GM23338 (cell line): ENCODE results near the gene CYCS. TPM values are rescaled to one million over a fixed set of nuclear protein-coding genes. Genes with fewer than 3 reads are reported as not detected.

Experiments
- ATAC-seq: fragments of 200-7000 bp; cut with Tn5 transposase; 3 replicates; pipeline ENCODE4 v1.9.1; 2020
- DNase-seq: peaks from one replicate; pipeline ENCODE4 v3.0.0-alpha.2; 2015; ENCODE audit warnings: low spot score
- H2AFZ ChIP-seq: fragments of 200-600 bp; sonication (generic); 2 replicates; pipeline ENCODE4 v1.8.0; 2016; ENCODE audit warnings: antibody characterized with exemption, mild to moderate bottlenecking, moderate library complexity
- H3F3A ChIP-seq: fragments of 200-600 bp; sonication (generic); replicated peaks from 2 replicates; pipeline ENCODE4 v1.8.0; 2017; ENCODE audit warnings: antibody characterized with exemption, mixed run types, low read depth
- H3K27ac ChIP-seq: fragments of 200-600 bp; sonication (generic); 2 replicates; pipeline ENCODE4 v1.6.1; 2016; ENCODE audit warnings: low read depth
- H3K27me3 ChIP-seq: fragments of 200-600 bp; sonication (generic); 2 replicates; pipeline ENCODE4 v1.8.0; 2016; ENCODE audit warnings: mild to moderate bottlenecking, mixed run types, moderate library complexity; ENCODE audit not compliant: insufficient read depth
- H3K36me3 ChIP-seq: fragments of 200-600 bp; sonication (generic); 2 replicates; pipeline ENCODE4 v1.8.0; 2016; ENCODE audit warnings: mild to moderate bottlenecking; ENCODE audit not compliant: insufficient read depth
- H3K4me1 ChIP-seq: fragments of 200-600 bp; sonication (generic); 2 replicates; pipeline ENCODE4 v1.8.0; 2016; ENCODE audit warnings: mild to moderate bottlenecking, moderate library complexity; ENCODE audit not compliant: insufficient read depth
- H3K4me2 ChIP-seq: fragments of 200-600 bp; sonication (generic); 2 replicates; pipeline ENCODE4 v1.7.1; 2017; ENCODE audit warnings: mixed run types
- H3K4me3 ChIP-seq: fragments of 200-600 bp; sonication (generic); 2 replicates; pipeline ENCODE4 v1.6.1; 2016; ENCODE audit warnings: mixed run types
- H3K79me2 ChIP-seq: fragments of 200-600 bp; sonication (generic); replicated peaks from 2 replicates; pipeline ENCODE4 v1.8.0; 2017; ENCODE audit warnings: mild to moderate bottlenecking; ENCODE audit not compliant: insufficient read depth
- H3K9me2 ChIP-seq: fragments of 200-600 bp; sonication (generic); 2 replicates; pipeline ENCODE4 v1.8.0; 2017; ENCODE audit not compliant: insufficient read depth
- H4K20me1 ChIP-seq: fragments of 200-600 bp; sonication (generic); replicated peaks from 2 replicates; pipeline ENCODE4 v1.8.0; 2017; ENCODE audit warnings: mild to moderate bottlenecking; ENCODE audit not compliant: insufficient read depth
- H3K27ac Mint-ChIP-seq: 2 replicates; pipeline ENCODE4 v1.8.0; 2020; ENCODE audit warnings: inconsistent platforms, mild to moderate bottlenecking, moderate library complexity, mixed read lengths
- H3K27me3 Mint-ChIP-seq: 3 replicates; pipeline ENCODE4 v1.8.0; 2022; ENCODE audit warnings: low read depth, mild to moderate bottlenecking, moderate library complexity, mixed read lengths, inconsistent platforms; ENCODE audit not compliant: insufficient read depth, poor library complexity
- H3K36me3 Mint-ChIP-seq: 3 replicates; pipeline ENCODE4 v1.8.0; 2021; ENCODE audit warnings: low read depth, mild to moderate bottlenecking, inconsistent platforms, moderate library complexity, mixed read lengths
- H3K4me1 Mint-ChIP-seq: 3 replicates; pipeline ENCODE4 v1.8.0; 2020; ENCODE audit warnings: mild to moderate bottlenecking, inconsistent platforms, mixed read lengths
- H3K4me3 Mint-ChIP-seq: 3 replicates; pipeline ENCODE4 v1.8.0; 2021; ENCODE audit warnings: moderate library complexity, mild to moderate bottlenecking, inconsistent platforms, mixed read lengths
- H3K9me3 Mint-ChIP-seq: 3 replicates; pipeline ENCODE4 v1.8.0; 2020; ENCODE audit warnings: moderate library complexity, mild to moderate bottlenecking, inconsistent platforms, mixed read lengths
- EZH2phosphoT487 ChIP-seq: fragments of 200-600 bp; sonication (generic); IDR thresholded peaks from one replicate; pipeline ENCODE4 v1.8.1; 2018; ENCODE audit warnings: antibody characterized with exemption; ENCODE audit not compliant: unreplicated experiment
- NANOG ChIP-seq: IDR thresholded peaks from 2 replicates; pipeline ENCODE4 v1.6.1; 2016; ENCODE audit warnings: antibody characterized with exemption, borderline replicate concordance
- POLR2AphosphoS5 ChIP-seq: IDR thresholded peaks from 2 replicates; pipeline ENCODE4 v1.6.1; 2016; ENCODE audit warnings: antibody characterized with exemption, low read depth
- STAT1 ChIP-seq: IDR thresholded peaks from one replicate; pipeline ENCODE4 v1.6.1; 2016; ENCODE audit warnings: antibody characterized with exemption; ENCODE audit not compliant: unreplicated experiment
- polyA plus RNA-seq: library from polyadenylated mRNA; unstranded; fragments of >200 nt; fragmentation: Nextera tagmentation; extraction: Ambion mirVana; gene quantifications from 2 replicates; pipeline ENCODE4 v1.2.1, GENCODE V29; 2016
- total RNA-seq: library from RNA; depleted of rRNA; stranded (reverse); fragments of >200 nt; shearing (Covaris generic); gene quantifications from 2 replicates; pipeline ENCODE4 v1.2.3, GENCODE V29; 2014
- TF ChIP-seq, protein P1 (sequence below): fragments of 250-450 bp; sonication (Bioruptor Pico); IDR thresholded peaks from 2 replicates; pipeline ENCODE4 v1.5.0; 2020; ENCODE audit warnings: mild to moderate bottlenecking, moderate library complexity
- TF ChIP-seq, protein P2 (sequence below), 2 experiments: fragments of 200-600 bp in 1 of 2; sonication (generic) in 1 of 2; conservative IDR thresholded peaks; 2 replicates each; pipeline versions ENCODE4 v1.5.1 to v1.6.1; 2016 to 2017; ENCODE audit warnings: antibody characterized with exemption in 2 of 2, low read depth in 2 of 2, mild to moderate bottlenecking in 2 of 2, moderate library complexity in 1 of 2
- TF ChIP-seq, protein P3 (sequence below): IDR thresholded peaks from 2 replicates; pipeline ENCODE4 v1.6.1; 2016; ENCODE audit warnings: antibody characterized with exemption
- TF ChIP-seq, protein P4 (sequence below): IDR thresholded peaks from one replicate; pipeline ENCODE4 v1.6.1; 2018; ENCODE audit warnings: antibody characterized with exemption; ENCODE audit not compliant: unreplicated experiment

The CYCS gene
- total and polyA plus RNA-seq, 2 experiments from 2014 or later, result 131 to 468 TPM

DNA sequence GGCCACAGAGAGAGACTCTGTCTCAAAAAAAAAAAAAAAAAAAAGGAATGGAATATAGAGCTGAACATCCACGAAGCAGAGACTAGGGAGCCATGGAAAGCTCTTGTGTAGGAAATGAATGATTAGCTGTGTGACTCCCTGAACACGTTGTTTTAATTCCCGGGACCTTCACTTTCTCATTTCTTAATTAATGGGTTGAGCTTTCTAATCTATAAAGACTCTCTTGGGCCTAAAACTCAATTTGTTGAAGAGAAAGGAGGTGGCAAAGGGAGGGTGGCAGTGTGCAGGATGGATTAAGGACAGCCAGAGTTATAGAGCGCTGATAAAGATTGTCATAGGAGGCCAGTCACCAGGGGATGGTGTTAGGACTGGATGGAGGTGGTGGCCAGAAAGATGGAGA, 48.0 kb downstream of the CYCS start (continued):
- TF ChIP-seq, protein P1, sequence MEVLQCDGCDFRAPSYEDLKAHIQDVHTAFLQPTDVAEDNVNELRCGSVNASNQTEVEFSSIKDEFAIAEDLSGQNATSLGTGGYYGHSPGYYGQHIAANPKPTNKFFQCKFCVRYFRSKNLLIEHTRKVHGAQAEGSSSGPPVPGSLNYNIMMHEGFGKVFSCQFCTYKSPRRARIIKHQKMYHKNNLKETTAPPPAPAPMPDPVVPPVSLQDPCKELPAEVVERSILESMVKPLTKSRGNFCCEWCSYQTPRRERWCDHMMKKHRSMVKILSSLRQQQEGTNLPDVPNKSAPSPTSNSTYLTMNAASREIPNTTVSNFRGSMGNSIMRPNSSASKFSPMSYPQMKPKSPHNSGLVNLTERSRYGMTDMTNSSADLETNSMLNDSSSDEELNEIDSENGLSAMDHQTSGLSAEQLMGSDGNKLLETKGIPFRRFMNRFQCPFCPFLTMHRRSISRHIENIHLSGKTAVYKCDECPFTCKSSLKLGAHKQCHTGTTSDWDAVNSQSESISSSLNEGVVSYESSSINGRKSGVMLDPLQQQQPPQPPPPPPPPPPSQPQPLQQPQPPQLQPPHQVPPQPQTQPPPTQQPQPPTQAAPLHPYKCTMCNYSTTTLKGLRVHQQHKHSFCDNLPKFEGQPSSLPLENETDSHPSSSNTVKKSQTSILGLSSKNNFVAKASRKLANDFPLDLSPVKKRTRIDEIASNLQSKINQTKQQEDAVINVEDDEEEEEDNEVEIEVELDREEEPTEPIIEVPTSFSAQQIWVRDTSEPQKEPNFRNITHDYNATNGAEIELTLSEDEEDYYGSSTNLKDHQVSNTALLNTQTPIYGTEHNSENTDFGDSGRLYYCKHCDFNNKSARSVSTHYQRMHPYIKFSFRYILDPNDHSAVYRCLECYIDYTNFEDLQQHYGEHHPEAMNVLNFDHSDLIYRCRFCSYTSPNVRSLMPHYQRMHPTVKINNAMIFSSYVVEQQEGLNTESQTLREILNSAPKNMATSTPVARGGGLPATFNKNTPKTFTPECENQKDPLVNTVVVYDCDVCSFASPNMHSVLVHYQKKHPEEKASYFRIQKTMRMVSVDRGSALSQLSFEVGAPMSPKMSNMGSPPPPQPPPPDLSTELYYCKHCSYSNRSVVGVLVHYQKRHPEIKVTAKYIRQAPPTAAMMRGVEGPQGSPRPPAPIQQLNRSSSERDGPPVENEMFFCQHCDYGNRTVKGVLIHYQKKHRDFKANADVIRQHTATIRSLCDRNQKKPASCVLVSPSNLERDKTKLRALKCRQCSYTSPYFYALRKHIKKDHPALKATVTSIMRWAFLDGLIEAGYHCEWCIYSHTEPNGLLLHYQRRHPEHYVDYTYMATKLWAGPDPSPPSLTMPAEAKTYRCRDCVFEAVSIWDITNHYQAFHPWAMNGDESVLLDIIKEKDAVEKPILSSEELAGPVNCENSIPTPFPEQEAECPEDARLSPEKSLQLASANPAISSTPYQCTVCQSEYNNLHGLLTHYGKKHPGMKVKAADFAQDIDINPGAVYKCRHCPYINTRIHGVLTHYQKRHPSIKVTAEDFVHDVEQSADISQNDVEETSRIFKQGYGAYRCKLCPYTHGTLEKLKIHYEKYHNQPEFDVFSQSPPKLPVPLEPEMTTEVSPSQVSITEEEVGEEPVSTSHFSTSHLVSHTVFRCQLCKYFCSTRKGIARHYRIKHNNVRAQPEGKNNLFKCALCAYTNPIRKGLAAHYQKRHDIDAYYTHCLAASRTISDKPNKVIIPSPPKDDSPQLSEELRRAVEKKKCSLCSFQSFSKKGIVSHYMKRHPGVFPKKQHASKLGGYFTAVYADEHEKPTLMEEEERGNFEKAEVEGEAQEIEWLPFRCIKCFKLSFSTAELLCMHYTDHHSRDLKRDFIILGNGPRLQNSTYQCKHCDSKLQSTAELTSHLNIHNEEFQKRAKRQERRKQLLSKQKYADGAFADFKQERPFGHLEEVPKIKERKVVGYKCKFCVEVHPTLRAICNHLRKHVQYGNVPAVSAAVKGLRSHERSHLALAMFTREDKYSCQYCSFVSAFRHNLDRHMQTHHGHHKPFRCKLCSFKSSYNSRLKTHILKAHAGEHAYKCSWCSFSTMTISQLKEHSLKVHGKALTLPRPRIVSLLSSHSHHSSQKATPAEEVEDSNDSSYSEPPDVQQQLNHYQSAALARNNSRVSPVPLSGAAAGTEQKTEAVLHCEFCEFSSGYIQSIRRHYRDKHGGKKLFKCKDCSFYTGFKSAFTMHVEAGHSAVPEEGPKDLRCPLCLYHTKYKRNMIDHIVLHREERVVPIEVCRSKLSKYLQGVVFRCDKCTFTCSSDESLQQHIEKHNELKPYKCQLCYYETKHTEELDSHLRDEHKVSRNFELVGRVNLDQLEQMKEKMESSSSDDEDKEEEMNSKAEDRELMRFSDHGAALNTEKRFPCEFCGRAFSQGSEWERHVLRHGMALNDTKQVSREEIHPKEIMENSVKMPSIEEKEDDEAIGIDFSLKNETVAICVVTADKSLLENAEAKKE (CRISPR knock-in tag), result no peak
- no peak for TF ChIP-seq NANOG
- no peak for TF ChIP-seq POLR2AphosphoS5
- TF ChIP-seq, protein P2, sequence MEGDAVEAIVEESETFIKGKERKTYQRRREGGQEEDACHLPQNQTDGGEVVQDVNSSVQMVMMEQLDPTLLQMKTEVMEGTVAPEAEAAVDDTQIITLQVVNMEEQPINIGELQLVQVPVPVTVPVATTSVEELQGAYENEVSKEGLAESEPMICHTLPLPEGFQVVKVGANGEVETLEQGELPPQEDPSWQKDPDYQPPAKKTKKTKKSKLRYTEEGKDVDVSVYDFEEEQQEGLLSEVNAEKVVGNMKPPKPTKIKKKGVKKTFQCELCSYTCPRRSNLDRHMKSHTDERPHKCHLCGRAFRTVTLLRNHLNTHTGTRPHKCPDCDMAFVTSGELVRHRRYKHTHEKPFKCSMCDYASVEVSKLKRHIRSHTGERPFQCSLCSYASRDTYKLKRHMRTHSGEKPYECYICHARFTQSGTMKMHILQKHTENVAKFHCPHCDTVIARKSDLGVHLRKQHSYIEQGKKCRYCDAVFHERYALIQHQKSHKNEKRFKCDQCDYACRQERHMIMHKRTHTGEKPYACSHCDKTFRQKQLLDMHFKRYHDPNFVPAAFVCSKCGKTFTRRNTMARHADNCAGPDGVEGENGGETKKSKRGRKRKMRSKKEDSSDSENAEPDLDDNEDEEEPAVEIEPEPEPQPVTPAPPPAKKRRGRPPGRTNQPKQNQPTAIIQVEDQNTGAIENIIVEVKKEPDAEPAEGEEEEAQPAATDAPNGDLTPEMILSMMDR (conservative IDR thresholded peaks at IDR 0.05; ENCODE audit: low read depth in 2 of 2), result no peak
- TF ChIP-seq, protein P3, sequence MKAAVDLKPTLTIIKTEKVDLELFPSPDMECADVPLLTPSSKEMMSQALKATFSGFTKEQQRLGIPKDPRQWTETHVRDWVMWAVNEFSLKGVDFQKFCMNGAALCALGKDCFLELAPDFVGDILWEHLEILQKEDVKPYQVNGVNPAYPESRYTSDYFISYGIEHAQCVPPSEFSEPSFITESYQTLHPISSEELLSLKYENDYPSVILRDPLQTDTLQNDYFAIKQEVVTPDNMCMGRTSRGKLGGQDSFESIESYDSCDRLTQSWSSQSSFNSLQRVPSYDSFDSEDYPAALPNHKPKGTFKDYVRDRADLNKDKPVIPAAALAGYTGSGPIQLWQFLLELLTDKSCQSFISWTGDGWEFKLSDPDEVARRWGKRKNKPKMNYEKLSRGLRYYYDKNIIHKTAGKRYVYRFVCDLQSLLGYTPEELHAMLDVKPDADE, result no peak
- no peak for TF ChIP-seq EZH2phosphoT487

DNA sequence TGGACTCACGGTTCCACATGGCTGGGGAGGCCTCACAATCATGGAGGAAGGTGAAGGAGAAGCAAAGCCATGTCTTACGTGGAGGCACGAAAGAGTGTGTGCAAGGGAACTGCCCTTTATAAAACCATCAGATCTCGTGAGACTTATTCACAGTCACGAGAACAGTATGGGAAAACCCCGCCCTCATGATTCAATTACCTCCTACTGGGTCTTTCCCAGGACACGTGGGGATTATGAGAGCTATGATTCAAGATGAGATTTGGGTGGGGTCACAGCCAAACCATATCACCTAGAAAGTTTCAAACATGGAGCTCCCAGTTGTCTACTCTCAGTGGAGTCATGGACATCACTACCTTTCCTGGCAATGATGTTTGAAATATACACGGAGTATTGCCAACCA, 49.6 kb downstream of the CYCS start:
- Histone ChIP-seq H3K27me3 (no peaks in the 10 kb centered on the region), H3K79me2 (no peaks in the 10 kb centered on the region), H3K9me2 (no peaks in the 10 kb centered on the region), H3K36me3 (no peaks in the 10 kb centered on the region), H4K20me1 (no peaks in the 10 kb centered on the region), H3K27ac (no peak overlapping the region), H3K4me3 (no peak overlapping the region), H3K4me1 (no peaks in the 10 kb centered on the region), H3F3A (no peaks in the 10 kb centered on the region), H2AFZ (no peak overlapping the region), H3K4me2 (no peak overlapping the region)
- peaks cover 12% of the 10 kb centered on the region for H3K27me3 Mint-ChIP-seq
- H3K9me3 Mint-ChIP-seq, result no peaks in the 10 kb centered on the region
- H3K36me3 Mint-ChIP-seq, result no peaks in the 10 kb centered on the region
- ATAC-seq (no peak), DNase-seq (no peak)
- H3K27ac Mint-ChIP-seq, result no peak overlapping the region
- H3K4me1 Mint-ChIP-seq, result no peaks in the 10 kb centered on the region; the same call in 2 of the 3 replicates
- H3K4me3 Mint-ChIP-seq, result no peak overlapping the region
- TF ChIP-seq, protein P4, sequence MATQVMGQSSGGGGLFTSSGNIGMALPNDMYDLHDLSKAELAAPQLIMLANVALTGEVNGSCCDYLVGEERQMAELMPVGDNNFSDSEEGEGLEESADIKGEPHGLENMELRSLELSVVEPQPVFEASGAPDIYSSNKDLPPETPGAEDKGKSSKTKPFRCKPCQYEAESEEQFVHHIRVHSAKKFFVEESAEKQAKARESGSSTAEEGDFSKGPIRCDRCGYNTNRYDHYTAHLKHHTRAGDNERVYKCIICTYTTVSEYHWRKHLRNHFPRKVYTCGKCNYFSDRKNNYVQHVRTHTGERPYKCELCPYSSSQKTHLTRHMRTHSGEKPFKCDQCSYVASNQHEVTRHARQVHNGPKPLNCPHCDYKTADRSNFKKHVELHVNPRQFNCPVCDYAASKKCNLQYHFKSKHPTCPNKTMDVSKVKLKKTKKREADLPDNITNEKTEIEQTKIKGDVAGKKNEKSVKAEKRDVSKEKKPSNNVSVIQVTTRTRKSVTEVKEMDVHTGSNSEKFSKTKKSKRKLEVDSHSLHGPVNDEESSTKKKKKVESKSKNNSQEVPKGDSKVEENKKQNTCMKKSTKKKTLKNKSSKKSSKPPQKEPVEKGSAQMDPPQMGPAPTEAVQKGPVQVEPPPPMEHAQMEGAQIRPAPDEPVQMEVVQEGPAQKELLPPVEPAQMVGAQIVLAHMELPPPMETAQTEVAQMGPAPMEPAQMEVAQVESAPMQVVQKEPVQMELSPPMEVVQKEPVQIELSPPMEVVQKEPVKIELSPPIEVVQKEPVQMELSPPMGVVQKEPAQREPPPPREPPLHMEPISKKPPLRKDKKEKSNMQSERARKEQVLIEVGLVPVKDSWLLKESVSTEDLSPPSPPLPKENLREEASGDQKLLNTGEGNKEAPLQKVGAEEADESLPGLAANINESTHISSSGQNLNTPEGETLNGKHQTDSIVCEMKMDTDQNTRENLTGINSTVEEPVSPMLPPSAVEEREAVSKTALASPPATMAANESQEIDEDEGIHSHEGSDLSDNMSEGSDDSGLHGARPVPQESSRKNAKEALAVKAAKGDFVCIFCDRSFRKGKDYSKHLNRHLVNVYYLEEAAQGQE, result no peak
- TF ChIP-seq, protein P2 (conservative IDR thresholded peaks at IDR 0.05; ENCODE audit: low read depth in 2 of 2), result no peak
- TF ChIP-seq STAT1, result no peak
- TF ChIP-seq, protein P3, result no peak
